DOHH2 (cell line): Measurements from ENCODE around the gene COQ4.

Source experiments
- H3F3A ChIP-seq: fragments of 200-600 bp; sonication (generic), shearing (Covaris generic); 2 replicates; pipeline ENCODE4 v1.6.0; 2016; ENCODE audit warnings: antibody characterized with exemption, mild to moderate bottlenecking; ENCODE audit not compliant: control insufficient read depth, insufficient read depth
- H3K27ac ChIP-seq: fragments of 200-600 bp; sonication (generic); 2 replicates; pipeline ENCODE4 v1.5.1; 2014; ENCODE audit warnings: low read depth, mild to moderate bottlenecking, low read length, moderate library complexity
- H3K27me3 ChIP-seq: fragments of 200-600 bp; sonication (generic); 2 replicates; pipeline ENCODE4 v1.6.1; 2014; ENCODE audit warnings: mild to moderate bottlenecking, low read length, mixed read lengths; ENCODE audit not compliant: control insufficient read depth
- H3K36me3 ChIP-seq: fragments of 200-600 bp; sonication (generic); 2 replicates; pipeline ENCODE4 v1.6.1; 2014; ENCODE audit warnings: mild to moderate bottlenecking, low read length, moderate library complexity, mixed read lengths; ENCODE audit not compliant: control insufficient read depth
- H3K4me1 ChIP-seq: fragments of 200-600 bp; sonication (generic); 2 replicates; pipeline ENCODE4 v1.6.1; 2014; ENCODE audit warnings: mild to moderate bottlenecking, low read length, mixed read lengths; ENCODE audit not compliant: control insufficient read depth
- H3K4me2 ChIP-seq: fragments of 200-600 bp; sonication (generic); 2 replicates; pipeline ENCODE4 v1.6.0; 2014; ENCODE audit warnings: mild to moderate bottlenecking, low read length, moderate library complexity
- H3K4me3 ChIP-seq: fragments of 200-600 bp; sonication (generic); 2 replicates; pipeline ENCODE4 v1.5.1; 2014; ENCODE audit warnings: mild to moderate bottlenecking, low read length, mixed read lengths
- H3K79me2 ChIP-seq: fragments of 200-600 bp; sonication (generic); 2 replicates; pipeline ENCODE4 v1.6.1; 2014; ENCODE audit warnings: mild to moderate bottlenecking, low read length, mixed read lengths; ENCODE audit not compliant: control insufficient read depth
- H3K9me2 ChIP-seq: fragments of 200-600 bp; sonication (generic); replicated peaks from 2 replicates; pipeline ENCODE4 v1.6.1; 2014; ENCODE audit warnings: mild to moderate bottlenecking, low read length, mixed read lengths; ENCODE audit not compliant: control insufficient read depth
- H3K9me3 ChIP-seq: fragments of 200-600 bp; sonication (generic); 2 replicates; pipeline ENCODE4 v1.6.1; 2014; ENCODE audit warnings: antibody characterized with exemption, low read length, mixed read lengths; ENCODE audit not compliant: control insufficient read depth, insufficient read depth
- H4K20me1 ChIP-seq: fragments of 200-600 bp; sonication (generic); 2 replicates; pipeline ENCODE4 v1.6.0; 2014; ENCODE audit warnings: low read depth, mild to moderate bottlenecking, antibody characterized with exemption, low read length, moderate library complexity; ENCODE audit not compliant: control insufficient read depth, insufficient read depth
- CTCF ChIP-seq: fragments of 200-600 bp; sonication (generic); IDR thresholded peaks from one replicate; pipeline ENCODE4 v1.5.1; 2014; ENCODE audit warnings: antibody characterized with exemption, mild to moderate bottlenecking, low read depth, low read length; ENCODE audit not compliant: poor library complexity, severe bottlenecking
- EZH2phosphoT487 ChIP-seq: fragments of 200-600 bp; sonication (generic); IDR thresholded peaks from 2 replicates; pipeline ENCODE4 v1.6.1; 2017; ENCODE audit warnings: borderline replicate concordance, mild to moderate bottlenecking, antibody characterized with exemption, low read length, moderate library complexity, mixed read lengths

Gene COQ4

DNA sequence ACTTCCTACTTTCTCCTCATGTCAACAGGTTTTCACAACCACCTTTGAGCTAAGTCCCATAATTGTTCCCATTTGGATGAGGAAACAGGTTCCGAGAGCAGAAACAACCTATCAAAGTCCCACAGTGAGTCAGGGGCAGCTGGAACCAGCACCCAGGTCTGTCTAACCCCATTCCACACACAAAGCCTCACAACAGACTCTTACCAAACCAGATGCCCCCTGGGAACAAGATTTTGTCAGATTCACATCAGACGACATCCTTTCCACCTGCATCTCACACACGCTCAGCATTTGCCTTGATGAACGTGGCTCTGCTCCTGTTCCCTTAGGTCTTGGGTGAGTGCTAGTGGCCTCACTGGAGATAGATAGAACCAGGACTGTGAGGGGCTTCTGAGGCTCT, 29.5 kb upstream of the COQ4 start:
- Histone ChIP-seq H3K79me2 (no peaks in the 10 kb centered on the region), H3K4me2 (no peak overlapping the region), H3F3A (no peaks in the 10 kb centered on the region), H3K27ac (no peak overlapping the region), H3K4me3 (no peak overlapping the region), H3K9me2 (no peaks in the 10 kb centered on the region), H3K4me1 (no peaks in the 10 kb centered on the region), H4K20me1 (no peaks in the 10 kb centered on the region), H3K9me3 (no peaks in the 10 kb centered on the region), H3K27me3 (no peaks in the 10 kb centered on the region), H3K36me3 (no peaks in the 10 kb centered on the region)
- TF ChIP-seq EZH2phosphoT487 (no peak), CTCF (no peak)

DNA sequence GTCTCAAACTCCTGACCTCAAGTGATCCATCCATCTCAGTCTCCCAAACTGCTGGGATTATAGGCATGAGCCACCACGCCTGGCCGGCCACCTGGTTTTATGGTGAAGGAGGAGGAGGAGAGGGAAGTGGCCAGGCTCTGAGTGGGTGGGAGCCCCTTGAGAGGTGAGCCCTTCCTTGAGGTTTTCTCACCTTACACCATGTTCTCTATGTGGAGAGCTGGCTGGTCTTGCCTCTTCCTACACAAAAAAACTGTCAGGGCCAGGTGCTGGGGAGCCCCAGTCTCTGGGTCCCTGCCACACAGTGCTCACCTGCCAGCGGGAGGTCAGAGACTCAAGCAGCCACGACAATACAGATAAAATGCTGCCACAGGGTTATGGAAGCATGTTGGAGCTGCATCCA, 28.5 kb upstream of the COQ4 start:
- TF ChIP-seq CTCF (no peak), EZH2phosphoT487 (no peak)
- no peaks in the 10 kb centered on the region for H3K9me3 ChIP-seq
- no peaks in the 10 kb centered on the region for H3K79me2 ChIP-seq
- H3K4me1 ChIP-seq: no peaks in the 10 kb centered on the region
- H3K4me3 ChIP-seq: no peak overlapping the region
- no peaks in the 10 kb centered on the region for H3K27me3 ChIP-seq
- H3K27ac ChIP-seq: no peak overlapping the region
- no peaks in the 10 kb centered on the region for H4K20me1 ChIP-seq
- H3F3A ChIP-seq: no peaks in the 10 kb centered on the region
- H3K36me3 ChIP-seq: no peaks in the 10 kb centered on the region
- no peak overlapping the region for H3K4me2 ChIP-seq
- H3K9me2 ChIP-seq: no peaks in the 10 kb centered on the region

GRCh38 chr9:128296340-128297220, 26.1 kb upstream of the COQ4 start:
- H3K79me2 ChIP-seq: no peaks in the 10 kb centered on the region
- H3K9me2 ChIP-seq: no peaks in the 10 kb centered on the region
- H3K27me3 ChIP-seq: no peaks in the 10 kb centered on the region
- no peaks in the 10 kb centered on the region for H3K36me3 ChIP-seq
- H3K4me1 ChIP-seq: no peaks in the 10 kb centered on the region
- no peaks in the 10 kb centered on the region for H3K9me3 ChIP-seq
- no peak for TF ChIP-seq CTCF
- TF ChIP-seq EZH2phosphoT487: no peak
- no peaks in the 10 kb centered on the region for H4K20me1 ChIP-seq
- no peaks in the 10 kb centered on the region for H3F3A ChIP-seq
- no peak overlapping the region for H3K4me2 ChIP-seq
- no peak overlapping the region for H3K27ac ChIP-seq
- H3K4me3 ChIP-seq: no peak overlapping the region
